ENCODE measurements around the gene FDXR. TPM values are rescaled to one million over a fixed set of nuclear protein-coding genes. Genes with fewer than 3 reads are reported as not detected.

The FDXR gene
- total RNA-seq, 1 donor: 20.7 TPM

DNA sequence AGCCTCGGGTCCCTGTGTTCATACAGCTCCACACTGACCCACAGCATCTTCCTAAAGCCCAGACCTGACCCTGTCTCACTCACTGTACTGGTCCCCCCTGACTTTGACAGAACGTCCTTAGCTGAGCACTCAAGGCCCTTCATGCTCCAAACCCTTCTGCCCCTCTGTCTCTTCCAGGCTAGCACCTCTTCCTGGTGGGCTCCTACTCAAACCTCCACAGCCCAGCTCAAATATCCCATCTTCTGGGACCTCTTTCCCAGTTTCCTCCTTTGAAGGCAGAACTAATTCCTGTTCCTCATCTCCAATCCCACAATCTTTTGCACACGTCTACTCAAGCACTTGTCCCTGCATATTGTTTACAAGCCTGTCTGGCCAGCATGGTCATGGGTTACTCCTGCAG is 21.9 kb downstream of the FDXR start:
- DNase-seq (ENCODE audit: low read depth): no peak
- TF ChIP-seq, protein P1, sequence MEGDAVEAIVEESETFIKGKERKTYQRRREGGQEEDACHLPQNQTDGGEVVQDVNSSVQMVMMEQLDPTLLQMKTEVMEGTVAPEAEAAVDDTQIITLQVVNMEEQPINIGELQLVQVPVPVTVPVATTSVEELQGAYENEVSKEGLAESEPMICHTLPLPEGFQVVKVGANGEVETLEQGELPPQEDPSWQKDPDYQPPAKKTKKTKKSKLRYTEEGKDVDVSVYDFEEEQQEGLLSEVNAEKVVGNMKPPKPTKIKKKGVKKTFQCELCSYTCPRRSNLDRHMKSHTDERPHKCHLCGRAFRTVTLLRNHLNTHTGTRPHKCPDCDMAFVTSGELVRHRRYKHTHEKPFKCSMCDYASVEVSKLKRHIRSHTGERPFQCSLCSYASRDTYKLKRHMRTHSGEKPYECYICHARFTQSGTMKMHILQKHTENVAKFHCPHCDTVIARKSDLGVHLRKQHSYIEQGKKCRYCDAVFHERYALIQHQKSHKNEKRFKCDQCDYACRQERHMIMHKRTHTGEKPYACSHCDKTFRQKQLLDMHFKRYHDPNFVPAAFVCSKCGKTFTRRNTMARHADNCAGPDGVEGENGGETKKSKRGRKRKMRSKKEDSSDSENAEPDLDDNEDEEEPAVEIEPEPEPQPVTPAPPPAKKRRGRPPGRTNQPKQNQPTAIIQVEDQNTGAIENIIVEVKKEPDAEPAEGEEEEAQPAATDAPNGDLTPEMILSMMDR (IDR thresholded peaks at IDR 0.05; ENCODE audit: insufficient read depth, low read depth, low read length): no peak
- no peak overlapping the region for H3K4me3 ChIP-seq (ENCODE audit: low read depth, low read length)

DNA sequence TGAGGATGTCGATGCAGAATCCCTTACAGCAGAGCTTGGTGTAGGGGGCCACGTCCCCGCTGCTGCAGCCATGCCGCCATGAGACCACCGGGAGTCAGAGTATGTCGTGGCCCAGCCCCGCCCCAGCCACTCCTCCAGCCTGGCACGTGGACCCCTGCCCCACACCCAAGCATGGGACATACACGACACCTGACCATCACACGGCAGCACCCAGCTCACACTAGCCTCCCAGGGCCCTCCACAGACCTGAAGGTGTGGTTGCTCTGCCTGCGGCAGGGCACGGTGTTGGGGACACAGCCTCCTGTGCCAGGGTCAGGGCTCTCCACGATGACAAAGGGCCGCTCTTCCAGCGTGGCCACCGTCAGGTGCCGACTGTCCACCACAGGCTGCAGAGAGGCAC is 22.5 kb downstream of the FDXR start:
- no peak for DNase-seq (ENCODE audit: low read depth)
- TF ChIP-seq, protein P1 (IDR thresholded peaks at IDR 0.05; ENCODE audit: insufficient read depth, low read depth, low read length): no peak
- no peak overlapping the region for H3K4me3 ChIP-seq (ENCODE audit: low read depth, low read length)

DNA sequence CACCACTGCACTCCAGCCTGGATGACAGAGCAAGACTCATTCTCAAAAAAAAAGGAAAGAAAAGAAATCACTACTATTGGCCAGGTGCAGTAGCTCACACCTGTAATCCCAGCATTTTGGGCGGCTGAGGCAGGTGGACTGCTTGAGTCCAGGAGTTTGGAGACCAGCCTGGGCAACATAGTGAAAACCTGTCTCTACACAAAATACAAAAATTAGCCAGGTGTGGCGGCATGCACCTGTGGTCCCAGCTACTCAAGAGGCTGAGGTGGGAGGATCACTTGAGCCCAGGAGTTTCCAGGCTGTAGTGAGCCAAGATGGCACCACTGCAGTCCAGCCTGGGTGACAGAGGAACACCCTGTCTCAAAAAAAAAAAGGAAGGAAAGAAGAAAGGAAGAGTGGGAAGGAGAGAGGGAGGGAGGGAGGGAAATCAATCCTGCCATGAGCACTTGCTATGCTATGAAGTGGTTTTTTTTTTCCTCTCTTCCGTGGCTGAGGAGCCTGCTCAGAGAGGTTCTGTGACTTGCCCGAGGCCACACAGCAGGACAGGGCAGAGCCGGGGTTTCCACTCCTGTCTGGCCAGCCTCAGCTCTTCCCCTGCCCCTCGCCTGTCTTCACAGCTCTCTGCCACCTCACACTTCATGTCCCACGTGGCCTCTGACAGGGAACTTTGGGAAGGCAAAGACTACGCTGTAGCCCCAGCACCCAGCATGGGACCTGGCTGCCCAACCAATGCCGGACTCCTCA is 24.0 kb downstream of the FDXR start:
- TF ChIP-seq, protein P1 (IDR thresholded peaks at IDR 0.05; ENCODE audit: insufficient read depth, low read depth, low read length): no peak
- no peak overlapping the region for H3K4me3 ChIP-seq (ENCODE audit: low read depth, low read length)
- DNase-seq (ENCODE audit: low read depth): no peak

DNA sequence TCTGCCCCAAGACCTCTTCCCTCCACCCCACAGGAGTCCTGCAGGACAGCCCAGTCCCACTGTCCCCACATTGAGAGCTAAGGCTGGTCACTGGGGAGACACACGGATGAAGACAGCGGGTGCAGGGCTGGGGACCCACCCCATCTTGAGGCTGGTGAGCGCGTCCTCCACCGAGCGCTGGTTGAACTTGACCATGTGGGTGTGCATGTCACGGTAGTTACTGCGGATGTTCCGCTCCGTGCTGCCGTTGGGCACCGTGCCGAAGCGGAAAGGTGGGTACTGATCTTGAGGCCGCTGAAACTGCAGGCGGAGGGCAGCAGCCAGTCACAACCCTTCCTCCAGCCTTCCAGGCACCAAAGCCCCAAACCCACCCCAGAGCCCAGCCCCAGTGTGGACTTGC is 26.2 kb downstream of the FDXR start:
- DNase-seq (ENCODE audit: low read depth): no peak
- no peak overlapping the region for H3K4me3 ChIP-seq (ENCODE audit: low read depth, low read length)

DNA sequence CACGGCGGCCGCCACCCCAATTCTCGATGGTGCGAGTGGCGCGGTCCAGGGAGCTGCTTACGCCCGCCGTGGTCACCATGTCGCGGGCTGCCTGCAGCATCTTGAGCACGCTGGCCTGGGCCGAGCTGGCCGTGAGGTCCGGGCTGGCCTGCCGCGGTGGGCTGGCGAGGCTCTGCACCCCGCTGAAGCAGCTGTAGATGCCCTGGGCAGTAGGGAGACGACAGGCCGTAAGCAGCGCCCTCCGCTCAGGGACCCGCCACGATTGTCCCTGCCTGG is 29.5 kb downstream of the FDXR start:
- TF ChIP-seq, protein P1 (IDR thresholded peaks at IDR 0.05; ENCODE audit: insufficient read depth, low read depth, low read length): no peak
- H3K4me3 ChIP-seq (ENCODE audit: low read depth, low read length): no peak overlapping the region
- DNase-seq (ENCODE audit: low read depth): no peak

More for the DNA sequence above, 26.2 kb downstream of the FDXR start:
- TF ChIP-seq, protein P1 (IDR thresholded peaks at IDR 0.05; ENCODE audit: insufficient read depth, low read depth, low read length): no peak

DNA sequence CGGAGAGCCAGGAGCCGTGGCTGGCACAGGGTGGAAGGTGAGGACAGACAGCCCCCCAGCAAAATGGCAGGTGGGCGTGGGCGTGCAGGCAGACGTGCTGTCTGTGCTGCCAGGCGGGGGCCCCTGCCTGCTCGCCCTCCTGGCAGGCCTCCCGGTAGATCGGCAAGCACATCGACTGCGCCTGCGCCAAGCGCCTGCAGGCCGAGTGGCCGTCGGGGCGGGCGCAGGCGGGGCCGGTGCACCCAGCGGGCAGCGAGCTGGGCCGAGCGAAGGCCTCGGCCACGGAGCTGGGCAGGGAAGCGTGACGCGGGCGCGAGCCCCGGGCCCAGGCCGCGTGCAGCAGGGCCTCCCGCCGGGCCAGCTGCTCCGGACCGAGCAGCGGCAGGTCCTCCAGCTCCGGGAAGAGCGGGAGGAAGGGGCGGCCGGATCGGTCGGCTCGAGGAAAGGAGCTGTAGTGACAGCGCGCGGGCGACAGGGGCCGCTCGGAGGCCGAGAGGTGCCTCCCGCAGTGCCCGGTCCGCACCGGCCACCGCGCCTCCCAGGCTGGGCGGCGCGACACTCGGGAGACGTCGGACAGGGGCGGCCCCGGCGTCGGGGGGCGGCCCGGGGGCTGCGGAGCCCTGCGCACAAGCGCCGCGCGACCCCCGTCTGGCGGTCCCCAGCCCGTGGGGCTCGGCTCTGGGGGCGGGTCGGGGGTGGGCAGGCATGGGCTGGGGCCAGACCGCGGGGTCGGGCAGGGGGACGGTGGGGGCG is 30.0 kb downstream of the FDXR start:
- TF ChIP-seq, protein P1 (IDR thresholded peaks at IDR 0.05; ENCODE audit: insufficient read depth, low read depth, low read length): peak; percentile 49
- peak; percentile 57 for DNase-seq (ENCODE audit: low read depth)
- H3K4me3 ChIP-seq (ENCODE audit: low read depth, low read length): peak overlapping the region; percentile 39
